SK-N-SH (cell line): ENCODE results near the gene ARCN1. TPM values are rescaled to one million over a fixed set of nuclear protein-coding genes. Genes with fewer than 3 reads are reported as not detected.

Source experiments
- CTCF ChIA-PET: fragments of 300-600, 350-600 bp; formaldehyde crosslinking; extraction: SDS; loops from one replicate; lab custom pipeline; 2021; lab: Yijun Ruan, JAX
- POLR2A ChIA-PET: fragments of 350-600 bp; sonication (Branson Sonifier 250); formaldehyde crosslinking; extraction: SDS; loops from one replicate; lab custom pipeline; 2020; ENCODE audit warnings: antibody characterized with exemption, inconsistent platforms; lab: Yijun Ruan, JAX
- DNase-seq: peaks from one replicate; pipeline ENCODE4 v3.0.0; 2012
- H2AFZ ChIP-seq: fragments of 200-600 bp; sonication (generic); 2 replicates; pipeline ENCODE4 v1.8.1; 2016; ENCODE audit warnings: antibody characterized with exemption, mild to moderate bottlenecking, low read depth
- H3F3A ChIP-seq: fragments of 200-600 bp; sonication (generic); replicated peaks from 2 replicates; pipeline ENCODE3; 2016; ENCODE audit warnings: antibody characterized with exemption, mild to moderate bottlenecking; ENCODE audit not compliant: insufficient read depth
- H3K27ac ChIP-seq, 2 experiments: fragments of 200-500 bp in 1 of 2; fragments of 200-600 bp in 1 of 2; sonication (Bioruptor generic) in 1 of 2; sonication (generic), shearing (Covaris generic) in 1 of 2; 2 replicates each; pipeline versions ENCODE4 v1.5.1 to v1.6.1; 2014 to 2016; ENCODE audit warnings: low read depth in 2 of 2, inconsistent platforms in 1 of 2, low read length in 1 of 2, mild to moderate bottlenecking in 1 of 2, mixed read lengths in 1 of 2
- H3K27me3 ChIP-seq: fragments of 200-600 bp; sonication (generic), shearing (Covaris generic); 2 replicates; pipeline ENCODE4 v1.6.1; 2016; ENCODE audit warnings: mixed run types; ENCODE audit not compliant: insufficient read depth
- H3K36me3 ChIP-seq, 2 experiments: fragments of 200-500 bp in 1 of 2; fragments of 200-600 bp in 1 of 2; sonication (Bioruptor generic) in 1 of 2; sonication (generic) in 1 of 2; replicated peaks in 1 of 2; 2 replicates each; pipeline versions ENCODE3 to v1.5.1; 2014 to 2016; ENCODE audit warnings: low read length in 1 of 2, mild to moderate bottlenecking in 1 of 2; ENCODE audit not compliant: insufficient read depth in 2 of 2, control insufficient read depth in 1 of 2
- H3K4me1 ChIP-seq, 2 experiments: fragments of 200-500 bp in 1 of 2; fragments of 200-600 bp in 1 of 2; sonication (Bioruptor generic) in 1 of 2; sonication (generic), shearing (Covaris generic) in 1 of 2; 2 replicates each; pipeline versions ENCODE4 v1.5.1 to v1.6.1; 2014 to 2016; ENCODE audit warnings: low read depth in 1 of 2, low read length in 1 of 2, mixed run types in 1 of 2; ENCODE audit not compliant: insufficient read depth in 2 of 2, control insufficient read depth in 1 of 2
- H3K4me2 ChIP-seq: fragments of 200-600 bp; sonication (generic), shearing (Covaris generic); 2 replicates; pipeline ENCODE4 v1.6.1; 2017; ENCODE audit warnings: mixed run types
- H3K4me3 ChIP-seq, 2 experiments: fragments of 200-500 bp in 1 of 2; fragments of 200-600 bp in 1 of 2; sonication (Bioruptor generic) in 1 of 2; sonication (generic), shearing (Covaris generic) in 1 of 2; 2 replicates each; pipeline versions ENCODE4 v1.5.1 to v1.8.1; 2014 to 2016; ENCODE audit warnings: low read depth in 2 of 2, inconsistent platforms in 1 of 2, low read length in 1 of 2, mild to moderate bottlenecking in 1 of 2, mixed read lengths in 1 of 2, moderate library complexity in 1 of 2
- H3K79me2 ChIP-seq: fragments of 200-600 bp; sonication (generic); 2 replicates; pipeline ENCODE4 v1.8.1; 2017; ENCODE audit warnings: mild to moderate bottlenecking; ENCODE audit not compliant: insufficient read depth
- H3K9ac ChIP-seq: fragments of 200-600 bp; sonication (generic); 2 replicates; pipeline ENCODE4 v1.6.1; 2017; ENCODE audit warnings: mixed run types
- H3K9me2 ChIP-seq: fragments of 200-600 bp; sonication (generic); 2 replicates; pipeline ENCODE4 v1.6.1; 2017; ENCODE audit warnings: mixed run types
- H3K9me3 ChIP-seq: fragments of 200-600 bp; sonication (generic); 2 replicates; pipeline ENCODE4 v1.6.1; 2017; ENCODE audit warnings: mixed run types, mild to moderate bottlenecking, moderate library complexity
- H4K20me1 ChIP-seq: fragments of 200-600 bp; sonication (generic); 2 replicates; pipeline ENCODE4 v1.6.1; 2017; ENCODE audit warnings: mild to moderate bottlenecking, mixed run types; ENCODE audit not compliant: insufficient read depth
- CHD2 ChIP-seq: fragments of 150-350 bp; IDR thresholded peaks from 2 replicates; pipeline ENCODE4 v1.6.1; 2018; ENCODE audit warnings: low read length; ENCODE audit not compliant: partially characterized antibody
- EZH2phosphoT487 ChIP-seq: fragments of 200-600 bp; sonication (generic); IDR thresholded peaks from 2 replicates; pipeline ENCODE4 v1.6.1; 2017; ENCODE audit warnings: low read depth, mixed run types, mild to moderate bottlenecking, antibody characterized with exemption, moderate library complexity, borderline replicate concordance
- FOXJ3 ChIP-seq: sonication (generic); formaldehyde crosslinking; IDR thresholded peaks from 2 replicates; pipeline ENCODE4 v1.5.1; 2020; ENCODE audit warnings: mild to moderate bottlenecking, missing genetic modification reagents
- FOXM1 ChIP-seq: IDR thresholded peaks from 2 replicates; pipeline ENCODE4 v1.4.0; 2012; ENCODE audit warnings: low read depth, mild to moderate bottlenecking
- GABPA ChIP-seq: IDR thresholded peaks from 2 replicates; pipeline ENCODE4 v1.4.0; 2012; ENCODE audit warnings: low read depth, mild to moderate bottlenecking
- MXI1 ChIP-seq: IDR thresholded peaks from 2 replicates; pipeline ENCODE4 v1.6.1; 2012; ENCODE audit warnings: mild to moderate bottlenecking, low read depth, low read length, improper control_type of control experiment
- RFX5 ChIP-seq: IDR thresholded peaks from 2 replicates; pipeline ENCODE4 v1.6.1; 2012; ENCODE audit warnings: mild to moderate bottlenecking, improper control_type of control experiment, low read length
- SMC3 ChIP-seq: IDR thresholded peaks from 2 replicates; pipeline ENCODE4 v1.6.1; 2012; ENCODE audit warnings: low read depth, low read length, improper control_type of control experiment
- TAF1 ChIP-seq: IDR thresholded peaks from 2 replicates; pipeline ENCODE4 v1.6.1; 2012; ENCODE audit warnings: low read depth, mild to moderate bottlenecking, low read length, moderate library complexity, borderline replicate concordance
- WGBS: methylation state at CpG from one replicate; pipeline ENCODE4 v1.1.6; 2017; ENCODE audit warnings: low lambda C conversion rate; 5-methylcytosine and 5-hydroxymethylcytosine counted together
- polyA plus RNA-seq, 3 experiments: library from polyadenylated mRNA; depleted of rRNA; stranded (reverse); fragments of >200 nt; gene quantifications; 2 replicates each; pipeline ENCODE4 v1.2.3, GENCODE V29; 2012
- TF ChIP-seq, protein P1 (sequence below): IDR thresholded peaks from 2 replicates; pipeline ENCODE4 v1.6.1; 2012; ENCODE audit warnings: mild to moderate bottlenecking, low read depth, low read length, moderate library complexity
- TF ChIP-seq, protein P2 (sequence below): IDR thresholded peaks from 2 replicates; pipeline ENCODE4 v1.4.0; 2012; ENCODE audit warnings: low read depth
- TF ChIP-seq, protein P3 (sequence below): fragments of 200-600 bp; sonication (generic); IDR thresholded peaks from 2 replicates; pipeline ENCODE4 v1.6.1; 2017; ENCODE audit warnings: antibody characterized with exemption, mild to moderate bottlenecking, moderate library complexity

The ARCN1 gene
- polyA plus RNA-seq, 1 of the 3 experiments (the other 2 are of a cell fraction), result 128 TPM

DNA sequence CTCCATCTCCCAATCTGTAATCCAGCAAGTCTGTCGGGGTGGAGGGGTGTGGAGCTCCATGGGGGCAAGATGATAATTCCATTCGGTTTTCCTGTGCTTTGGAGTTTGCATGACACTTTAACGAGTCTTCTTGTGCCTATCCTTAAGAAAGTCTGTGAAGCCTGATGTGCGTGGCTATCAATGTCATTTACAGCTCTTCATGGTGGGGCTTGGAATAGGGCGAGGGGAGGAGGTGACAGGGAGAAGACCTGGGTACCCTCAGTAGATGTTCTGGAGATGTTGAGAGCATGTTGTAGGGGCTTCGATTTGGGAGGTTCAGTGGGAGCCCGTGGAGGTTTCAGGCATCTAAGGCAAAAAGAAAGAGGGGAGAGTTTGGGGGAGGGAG is 34.6 kb downstream of the ARCN1 start:
- ChIA-PET POLR2A (interaction anchor here (0.7 to 3.3 kb wide), 3 partner anchors 14 to 884 kb away, joined by 3 to 15 read pairs (median 14); no protein-coding TSS in a partner anchor), CTCF (interaction anchor here (0.6 to 10.8 kb wide), 9 partner anchors 8 to 51 kb away, joined by 3 to 79 read pairs (median 6); no protein-coding TSS in a partner anchor)
- Histone ChIP-seq H3K4me1 (peaks cover 28 to 31% of the 10 kb centered on the region in 2 experiments), H3K9me3 (no peaks in the 10 kb centered on the region), H3K9me2 (no peaks in the 10 kb centered on the region), H3K9ac (no peak overlapping the region), H3K36me3 (peaks cover 11 to 16% of the 10 kb centered on the region in 2 experiments), H3F3A (peaks cover 35% of the 10 kb centered on the region), H3K27me3 (no peaks in the 10 kb centered on the region), H3K4me3 (no peak overlapping the region), H3K4me2 (no peak overlapping the region), H2AFZ (no peak overlapping the region), H4K20me1 (no peaks in the 10 kb centered on the region), H3K79me2 (peaks cover 44% of the 10 kb centered on the region), H3K27ac (peak overlapping the region in 1 of 2 experiments; percentile 73; a peak in 1 of 4 replicates)
- WGBS, result 88% methylated on average over 7 of the region's 7 CpGs
- DNase-seq, result no peak
- TF ChIP-seq FOXJ3 (CRISPR knock-in tag) (no peak), FOXM1 (no peak), MXI1 (no peak), CHD2 (no peak), TAF1 (no peak), SMC3 (no peak), RFX5 (no peak), GABPA (no peak), EZH2phosphoT487 (no peak)
- TF ChIP-seq, protein P1, sequence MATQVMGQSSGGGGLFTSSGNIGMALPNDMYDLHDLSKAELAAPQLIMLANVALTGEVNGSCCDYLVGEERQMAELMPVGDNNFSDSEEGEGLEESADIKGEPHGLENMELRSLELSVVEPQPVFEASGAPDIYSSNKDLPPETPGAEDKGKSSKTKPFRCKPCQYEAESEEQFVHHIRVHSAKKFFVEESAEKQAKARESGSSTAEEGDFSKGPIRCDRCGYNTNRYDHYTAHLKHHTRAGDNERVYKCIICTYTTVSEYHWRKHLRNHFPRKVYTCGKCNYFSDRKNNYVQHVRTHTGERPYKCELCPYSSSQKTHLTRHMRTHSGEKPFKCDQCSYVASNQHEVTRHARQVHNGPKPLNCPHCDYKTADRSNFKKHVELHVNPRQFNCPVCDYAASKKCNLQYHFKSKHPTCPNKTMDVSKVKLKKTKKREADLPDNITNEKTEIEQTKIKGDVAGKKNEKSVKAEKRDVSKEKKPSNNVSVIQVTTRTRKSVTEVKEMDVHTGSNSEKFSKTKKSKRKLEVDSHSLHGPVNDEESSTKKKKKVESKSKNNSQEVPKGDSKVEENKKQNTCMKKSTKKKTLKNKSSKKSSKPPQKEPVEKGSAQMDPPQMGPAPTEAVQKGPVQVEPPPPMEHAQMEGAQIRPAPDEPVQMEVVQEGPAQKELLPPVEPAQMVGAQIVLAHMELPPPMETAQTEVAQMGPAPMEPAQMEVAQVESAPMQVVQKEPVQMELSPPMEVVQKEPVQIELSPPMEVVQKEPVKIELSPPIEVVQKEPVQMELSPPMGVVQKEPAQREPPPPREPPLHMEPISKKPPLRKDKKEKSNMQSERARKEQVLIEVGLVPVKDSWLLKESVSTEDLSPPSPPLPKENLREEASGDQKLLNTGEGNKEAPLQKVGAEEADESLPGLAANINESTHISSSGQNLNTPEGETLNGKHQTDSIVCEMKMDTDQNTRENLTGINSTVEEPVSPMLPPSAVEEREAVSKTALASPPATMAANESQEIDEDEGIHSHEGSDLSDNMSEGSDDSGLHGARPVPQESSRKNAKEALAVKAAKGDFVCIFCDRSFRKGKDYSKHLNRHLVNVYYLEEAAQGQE, result no peak
- TF ChIP-seq, protein P2, sequence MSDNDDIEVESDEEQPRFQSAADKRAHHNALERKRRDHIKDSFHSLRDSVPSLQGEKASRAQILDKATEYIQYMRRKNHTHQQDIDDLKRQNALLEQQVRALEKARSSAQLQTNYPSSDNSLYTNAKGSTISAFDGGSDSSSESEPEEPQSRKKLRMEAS, result no peak
- TF ChIP-seq, protein P3, sequence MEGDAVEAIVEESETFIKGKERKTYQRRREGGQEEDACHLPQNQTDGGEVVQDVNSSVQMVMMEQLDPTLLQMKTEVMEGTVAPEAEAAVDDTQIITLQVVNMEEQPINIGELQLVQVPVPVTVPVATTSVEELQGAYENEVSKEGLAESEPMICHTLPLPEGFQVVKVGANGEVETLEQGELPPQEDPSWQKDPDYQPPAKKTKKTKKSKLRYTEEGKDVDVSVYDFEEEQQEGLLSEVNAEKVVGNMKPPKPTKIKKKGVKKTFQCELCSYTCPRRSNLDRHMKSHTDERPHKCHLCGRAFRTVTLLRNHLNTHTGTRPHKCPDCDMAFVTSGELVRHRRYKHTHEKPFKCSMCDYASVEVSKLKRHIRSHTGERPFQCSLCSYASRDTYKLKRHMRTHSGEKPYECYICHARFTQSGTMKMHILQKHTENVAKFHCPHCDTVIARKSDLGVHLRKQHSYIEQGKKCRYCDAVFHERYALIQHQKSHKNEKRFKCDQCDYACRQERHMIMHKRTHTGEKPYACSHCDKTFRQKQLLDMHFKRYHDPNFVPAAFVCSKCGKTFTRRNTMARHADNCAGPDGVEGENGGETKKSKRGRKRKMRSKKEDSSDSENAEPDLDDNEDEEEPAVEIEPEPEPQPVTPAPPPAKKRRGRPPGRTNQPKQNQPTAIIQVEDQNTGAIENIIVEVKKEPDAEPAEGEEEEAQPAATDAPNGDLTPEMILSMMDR, result no peak
